GM12874 (cell line): ENCODE results near the gene DRG2.

ENCODE experiments used
- CTCF ChIP-seq: IDR thresholded peaks from 2 replicates; pipeline ENCODE4 v1.5.1; 2011; ENCODE audit warnings: low read depth, mild to moderate bottlenecking, control low read depth, low read length, moderate library complexity; ENCODE audit not compliant: insufficient read depth

The DRG2 gene

GRCh38 chr17:18146259-18146658 lies 58.5 kb downstream of the DRG2 start:
- no peak for TF ChIP-seq CTCF

DNA sequence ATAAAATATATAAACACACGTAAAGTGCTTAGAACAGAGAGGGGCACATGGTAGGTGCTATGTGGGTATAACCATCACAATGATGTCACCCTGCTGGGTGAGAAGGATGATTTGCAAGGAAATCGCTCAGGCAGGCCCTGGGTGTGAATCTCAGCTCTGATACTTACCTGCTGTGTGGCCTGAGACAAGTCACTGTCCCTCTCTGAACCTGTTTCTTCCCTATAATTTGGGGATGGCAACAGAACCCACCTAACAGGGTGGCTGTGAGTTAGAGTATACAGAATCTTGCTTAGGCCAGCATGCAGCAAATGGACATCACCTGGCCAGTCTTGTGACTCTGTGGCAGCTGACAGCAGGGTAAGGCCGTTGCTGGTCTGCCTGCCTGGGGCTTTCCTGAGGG lies 59.2 kb downstream of the DRG2 start:
- TF ChIP-seq CTCF, result no peak

GRCh38 chr17:18148586-18148985 lies 60.8 kb downstream of the DRG2 start:
- TF ChIP-seq CTCF, result no peak

- no peak for TF ChIP-seq CTCF
These were observed 63.5 kb downstream of the DRG2 start for GRCh38 chr17:18151290-18151689.

GRCh38 chr17:18155179-18155578 lies 67.4 kb downstream of the DRG2 start:
- TF ChIP-seq CTCF, result no peak

DNA sequence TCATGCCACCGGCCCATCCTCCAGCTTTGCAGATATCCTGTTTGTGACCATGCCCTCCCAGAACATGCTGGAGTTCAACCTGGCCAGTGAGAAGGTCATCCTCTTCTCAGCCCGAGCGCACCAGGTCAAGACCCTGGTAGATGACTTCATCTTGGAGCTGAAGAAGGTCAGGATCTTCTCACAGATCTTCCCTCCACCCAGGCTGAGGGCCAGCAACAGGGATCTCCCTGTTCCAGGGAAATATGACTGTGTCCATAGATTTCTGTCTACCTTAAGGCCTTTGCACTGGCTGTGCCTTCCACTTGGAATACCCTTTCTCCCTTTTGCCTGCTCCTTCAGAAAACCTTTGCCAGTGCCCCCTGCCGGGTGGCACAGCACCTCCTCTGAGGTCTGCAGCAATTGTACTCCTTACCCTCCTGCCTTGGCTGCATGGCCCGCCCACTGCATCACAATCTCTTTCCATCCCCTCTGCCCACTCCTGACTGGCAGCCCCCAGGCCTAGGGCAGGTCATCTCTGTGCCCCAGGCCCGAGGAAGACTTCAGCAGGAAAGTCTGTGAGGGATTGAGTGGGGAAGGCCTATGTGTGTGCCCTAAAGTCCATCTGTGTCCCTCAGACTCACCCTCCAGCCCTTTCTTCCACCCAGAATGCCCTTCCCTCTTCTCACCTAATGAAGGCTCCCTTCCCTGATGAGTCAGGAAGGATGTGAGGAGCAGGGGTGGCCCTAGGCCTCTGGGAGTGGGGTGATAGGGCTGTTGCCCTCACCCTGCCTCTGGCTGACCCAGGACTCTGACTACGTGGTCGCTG lies 68.6 kb downstream of the DRG2 start:
- no peak for TF ChIP-seq CTCF

DNA sequence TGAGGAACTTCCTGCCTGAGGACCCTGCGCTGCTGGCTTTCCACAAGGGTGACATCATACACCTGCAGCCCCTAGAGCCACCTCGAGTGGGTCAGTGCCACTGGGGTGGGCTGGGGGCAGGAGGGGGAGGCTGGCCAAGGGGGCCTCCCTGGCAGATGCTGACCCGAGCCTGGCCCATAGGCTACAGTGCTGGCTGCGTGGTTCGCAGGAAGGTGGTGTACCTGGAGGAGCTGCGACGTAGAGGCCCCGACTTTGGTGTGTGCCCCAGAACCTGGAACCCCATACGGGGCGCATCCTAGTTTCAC lies 69.2 kb downstream of the DRG2 start:
- no peak for TF ChIP-seq CTCF
